ENCODE data around the gene SCAF8.

Gene SCAF8

DNA sequence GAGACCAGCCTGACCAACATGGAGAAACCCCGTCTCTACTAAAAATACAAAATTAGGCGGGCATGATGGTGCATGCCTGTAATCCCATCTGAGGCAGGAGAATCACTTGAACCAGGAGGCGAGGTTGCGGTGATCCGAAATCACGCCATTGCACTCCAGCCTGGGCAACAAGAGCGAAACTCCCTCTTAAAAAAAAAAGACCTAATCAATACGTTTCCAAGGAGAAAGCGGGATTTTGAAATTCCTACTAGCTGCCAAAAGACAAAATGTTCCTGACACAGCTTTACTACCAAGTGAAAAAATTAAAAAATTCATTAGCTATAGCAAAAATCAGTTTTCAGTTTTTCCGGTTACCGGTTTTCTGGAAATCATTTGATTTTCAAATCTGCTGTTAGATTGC, 129.3 kb downstream of the SCAF8 start:
- Histone ChIP-seq H3K9ac (ENCODE audit: low read length) (no peak overlapping the region), H3K4me3 (ENCODE audit: low read length) (no peak overlapping the region), H3K4me1 (ENCODE audit: control insufficient read depth, insufficient read depth, low read length) (no peaks in the 10 kb centered on the region)

DNA sequence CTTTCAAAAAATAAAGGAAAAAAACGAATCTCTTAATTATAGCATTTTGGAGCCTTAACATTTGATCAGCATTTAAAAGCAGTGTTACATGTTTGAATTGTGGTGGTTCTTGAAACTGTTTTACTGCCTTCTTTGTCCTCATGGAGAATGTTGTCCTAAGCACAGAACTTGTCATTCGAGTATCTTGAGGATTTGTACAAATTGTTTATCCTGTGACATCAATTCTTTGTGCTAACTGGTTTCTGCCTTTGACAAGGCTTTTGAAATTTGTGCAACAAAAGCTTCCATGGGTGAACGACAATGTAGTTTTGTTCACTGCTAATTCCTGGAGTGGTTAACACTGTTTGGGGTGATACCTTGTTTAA, 130.8 kb downstream of the SCAF8 start:
- no peak overlapping the region for H3K4me3 ChIP-seq (ENCODE audit: low read length)
- no peaks in the 10 kb centered on the region for H3K36me3 ChIP-seq (ENCODE audit: control insufficient read depth, insufficient read depth, low read length)
- no peaks in the 10 kb centered on the region for H3K27me3 ChIP-seq (ENCODE audit: control insufficient read depth, insufficient read depth, low read length)
- H3K9ac ChIP-seq (ENCODE audit: low read length) = no peak overlapping the region
- no peaks in the 10 kb centered on the region for H3K4me1 ChIP-seq (ENCODE audit: control insufficient read depth, insufficient read depth, low read length)
- no peak overlapping the region for H3K27ac ChIP-seq (ENCODE audit: low read depth, low read length)

More for the DNA sequence above, 129.3 kb downstream of the SCAF8 start:
- Histone ChIP-seq H3K27ac (ENCODE audit: low read depth, low read length) (no peak overlapping the region), H3K27me3 (ENCODE audit: control insufficient read depth, insufficient read depth, low read length) (no peaks in the 10 kb centered on the region), H3K36me3 (ENCODE audit: control insufficient read depth, insufficient read depth, low read length) (no peaks in the 10 kb centered on the region)

DNA sequence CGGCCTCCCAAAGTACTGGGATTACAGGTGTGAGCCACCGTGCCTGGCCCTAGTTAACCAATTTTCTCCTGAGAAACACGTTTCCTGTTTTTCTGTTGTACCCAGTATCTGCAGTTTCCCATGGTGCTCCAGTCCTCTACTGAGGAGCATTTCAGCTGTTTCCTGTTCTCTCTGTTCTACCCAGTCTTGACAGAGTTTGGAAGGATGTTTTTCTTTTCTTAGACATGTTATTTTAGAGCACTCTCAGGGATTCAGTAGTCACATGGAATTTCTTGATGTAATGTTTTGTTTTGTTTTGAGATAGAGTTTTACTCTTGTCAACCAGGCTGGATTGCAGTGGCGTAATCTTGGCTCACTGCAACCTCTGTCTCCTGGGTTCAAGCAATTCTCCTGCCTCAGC, 132.1 kb downstream of the SCAF8 start:
- Histone ChIP-seq H3K9ac (ENCODE audit: low read length) (no peak overlapping the region), H3K27ac (ENCODE audit: low read depth, low read length) (no peak overlapping the region), H3K36me3 (ENCODE audit: control insufficient read depth, insufficient read depth, low read length) (no peaks in the 10 kb centered on the region)

DNA sequence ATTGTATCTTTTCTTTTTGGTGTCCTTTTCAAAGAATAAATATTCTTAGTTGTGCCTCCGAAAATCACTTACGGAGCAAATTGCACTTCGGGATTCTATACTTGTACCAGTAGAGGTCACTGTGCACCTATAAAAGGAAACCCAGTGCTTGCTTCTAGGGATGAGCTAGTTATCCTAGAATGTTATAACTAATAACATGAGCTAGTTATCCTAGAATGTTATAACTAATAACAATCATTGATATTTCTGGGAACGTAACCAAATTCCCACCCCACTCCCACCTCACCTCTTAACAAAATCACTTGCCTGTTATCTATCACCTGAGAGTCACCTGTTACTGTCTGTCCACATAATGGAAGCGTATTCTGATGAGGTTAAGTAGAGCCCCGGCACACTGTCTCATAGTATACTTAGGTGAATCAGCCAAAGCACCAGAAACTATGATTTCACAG, 135.0 kb downstream of the SCAF8 start:
- Histone ChIP-seq H3K4me3 (ENCODE audit: low read length) (no peak overlapping the region), H3K4me1 (ENCODE audit: control insufficient read depth, insufficient read depth, low read length) (no peaks in the 10 kb centered on the region), H3K9ac (ENCODE audit: low read length) (no peak overlapping the region), H3K27me3 (ENCODE audit: control insufficient read depth, insufficient read depth, low read length) (no peaks in the 10 kb centered on the region), H3K36me3 (ENCODE audit: control insufficient read depth, insufficient read depth, low read length) (no peaks in the 10 kb centered on the region), H3K27ac (ENCODE audit: low read depth, low read length) (no peak overlapping the region)

More for the DNA sequence above, 132.1 kb downstream of the SCAF8 start:
- Histone ChIP-seq H3K4me3 (ENCODE audit: low read length) (no peak overlapping the region), H3K4me1 (ENCODE audit: control insufficient read depth, insufficient read depth, low read length) (no peaks in the 10 kb centered on the region), H3K27me3 (ENCODE audit: control insufficient read depth, insufficient read depth, low read length) (no peaks in the 10 kb centered on the region)

DNA sequence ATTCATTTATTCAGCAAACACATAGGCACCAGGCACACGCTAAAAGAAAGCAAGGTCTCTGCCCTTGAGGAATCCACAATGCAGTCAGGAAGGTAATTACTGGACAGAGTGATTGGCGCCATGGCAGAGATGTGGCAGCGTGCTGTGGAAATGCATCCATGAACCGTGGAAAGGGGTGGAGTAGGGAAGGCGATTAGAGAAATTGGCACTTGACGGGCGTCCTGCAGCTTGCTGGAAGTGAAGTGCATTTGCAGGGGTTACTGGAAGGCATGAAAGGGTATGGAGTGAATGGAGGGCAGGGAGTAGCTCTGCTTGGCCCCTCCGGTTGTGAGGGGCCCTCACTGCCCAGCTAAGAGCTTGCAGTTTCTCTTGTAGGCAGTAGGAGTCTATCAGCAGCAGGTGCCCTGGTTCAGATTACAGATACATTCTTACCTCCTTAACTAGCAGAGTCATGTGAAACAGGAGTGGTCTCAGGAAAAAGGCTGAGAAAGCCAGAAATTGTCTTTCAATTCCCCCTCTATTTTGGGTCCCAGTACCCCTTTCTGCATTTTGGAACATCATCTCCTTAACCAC, 139.4 kb downstream of the SCAF8 start:
- no peak overlapping the region for H3K4me3 ChIP-seq (ENCODE audit: low read length)
- no peaks in the 10 kb centered on the region for H3K27me3 ChIP-seq (ENCODE audit: control insufficient read depth, insufficient read depth, low read length)
- no peak overlapping the region for H3K27ac ChIP-seq (ENCODE audit: low read depth, low read length)
- no peaks in the 10 kb centered on the region for H3K4me1 ChIP-seq (ENCODE audit: control insufficient read depth, insufficient read depth, low read length)
- H3K9ac ChIP-seq (ENCODE audit: low read length) = no peak overlapping the region
- no peaks in the 10 kb centered on the region for H3K36me3 ChIP-seq (ENCODE audit: control insufficient read depth, insufficient read depth, low read length)

DNA sequence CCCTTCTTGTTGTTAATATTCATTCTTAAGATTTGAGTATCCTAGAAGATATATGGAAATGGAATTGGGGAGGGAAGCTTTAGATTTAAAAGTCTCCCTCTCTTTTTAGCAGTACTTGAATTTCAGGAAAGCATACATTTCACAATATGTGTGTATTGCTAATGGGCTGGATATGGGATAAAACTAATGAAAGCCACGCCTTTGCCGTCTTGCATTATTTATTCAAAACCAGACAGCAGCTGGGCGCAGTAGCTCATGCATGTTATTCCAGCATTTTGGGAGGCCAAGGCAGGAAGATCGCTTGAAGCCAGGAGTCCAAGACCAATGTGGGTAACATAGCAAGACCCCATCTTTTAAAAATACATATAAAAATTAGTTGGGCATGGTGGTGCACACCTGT, 140.3 kb downstream of the SCAF8 start:
- Histone ChIP-seq H3K36me3 (ENCODE audit: control insufficient read depth, insufficient read depth, low read length) (no peaks in the 10 kb centered on the region), H3K27ac (ENCODE audit: low read depth, low read length) (no peak overlapping the region), H3K4me1 (ENCODE audit: control insufficient read depth, insufficient read depth, low read length) (no peaks in the 10 kb centered on the region), H3K27me3 (ENCODE audit: control insufficient read depth, insufficient read depth, low read length) (no peaks in the 10 kb centered on the region), H3K9ac (ENCODE audit: low read length) (no peak overlapping the region), H3K4me3 (ENCODE audit: low read length) (no peak overlapping the region)

DNA sequence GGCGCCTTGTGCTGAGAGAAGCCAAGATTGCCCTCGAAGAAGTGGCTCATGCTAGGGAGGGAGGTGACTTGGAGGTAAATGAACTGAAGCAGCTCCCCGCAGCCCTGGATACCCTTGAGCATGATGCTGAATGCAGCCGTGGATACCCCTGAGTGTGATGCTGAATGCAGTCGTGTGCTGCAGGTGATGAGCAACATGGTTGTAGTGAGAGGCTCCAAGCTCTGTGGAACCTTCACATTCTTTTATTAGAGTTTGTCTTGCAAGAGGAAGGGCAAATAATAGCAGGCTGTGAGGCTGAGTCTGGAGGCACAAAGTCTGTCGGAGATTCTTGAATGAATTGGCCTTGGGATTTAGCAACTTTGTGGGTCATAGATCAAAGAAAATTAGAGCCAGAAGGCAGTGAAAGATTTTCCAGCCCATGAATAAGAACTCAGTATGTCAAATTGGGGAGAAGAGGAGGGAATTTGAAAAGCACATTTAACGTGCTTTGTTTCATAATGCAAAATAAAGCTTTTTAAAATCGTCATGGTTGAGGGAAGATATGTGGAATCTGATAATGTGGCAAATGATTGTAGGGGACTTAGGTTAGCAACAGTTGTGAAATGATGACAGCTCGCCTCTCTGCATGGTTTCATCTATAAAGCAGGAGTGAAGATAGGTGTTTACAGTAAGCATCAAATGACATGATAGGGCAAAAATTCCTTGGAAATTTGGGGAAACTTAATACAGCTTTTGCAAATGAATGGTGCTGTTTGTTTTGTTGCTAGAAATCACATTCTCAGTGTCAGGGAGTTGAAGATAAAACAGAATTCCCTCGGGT, 141.8 kb downstream of the SCAF8 start:
- H3K9ac ChIP-seq (ENCODE audit: low read length) = no peak overlapping the region
- H3K27me3 ChIP-seq (ENCODE audit: control insufficient read depth, insufficient read depth, low read length) = no peaks in the 10 kb centered on the region
- H3K27ac ChIP-seq (ENCODE audit: low read depth, low read length) = no peak overlapping the region

DNA sequence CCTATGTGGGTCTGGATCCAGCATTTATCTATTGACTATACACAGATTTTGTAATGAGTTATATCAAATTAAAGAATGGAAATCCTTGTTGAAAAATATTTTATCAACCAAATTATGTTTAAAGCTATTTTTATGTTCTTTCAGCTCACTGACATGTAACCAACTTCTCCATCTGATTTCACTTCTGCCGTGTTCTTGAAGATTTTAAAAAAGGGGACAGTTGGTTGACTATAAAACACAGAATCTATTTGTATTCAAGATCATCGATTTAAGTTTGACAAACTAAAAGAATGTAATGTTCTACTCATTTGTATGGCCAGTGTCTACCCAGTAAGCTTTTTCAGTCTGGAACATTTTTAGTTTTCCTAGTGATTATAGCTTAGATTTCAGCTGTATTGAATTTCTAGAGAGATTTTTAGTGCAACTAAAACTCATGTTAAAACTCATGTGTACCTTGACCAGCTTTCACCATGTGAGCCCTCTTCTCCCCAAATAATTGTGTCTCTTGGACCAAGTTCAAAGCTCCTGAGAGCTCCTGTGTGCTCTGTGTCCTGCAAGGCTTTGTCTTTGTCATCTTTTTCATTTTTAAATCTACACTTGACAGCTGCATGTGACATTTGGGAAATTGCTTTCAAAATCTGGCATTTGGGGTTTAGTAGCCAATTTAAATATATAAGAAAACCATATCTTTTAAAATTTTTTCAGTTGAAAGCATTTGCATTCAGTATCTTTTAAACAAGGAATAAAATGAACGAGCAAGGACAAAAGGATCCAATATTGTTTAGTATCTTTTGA, 143.5 kb downstream of the SCAF8 start:
- Histone ChIP-seq H3K4me1 (ENCODE audit: control insufficient read depth, insufficient read depth, low read length) (no peaks in the 10 kb centered on the region), H3K36me3 (ENCODE audit: control insufficient read depth, insufficient read depth, low read length) (no peaks in the 10 kb centered on the region), H3K9ac (ENCODE audit: low read length) (no peak overlapping the region), H3K27me3 (ENCODE audit: control insufficient read depth, insufficient read depth, low read length) (no peaks in the 10 kb centered on the region), H3K27ac (ENCODE audit: low read depth, low read length) (no peak overlapping the region), H3K4me3 (ENCODE audit: low read length) (no peak overlapping the region)

More for the DNA sequence above, 141.8 kb downstream of the SCAF8 start:
- Histone ChIP-seq H3K4me3 (ENCODE audit: low read length) (no peak overlapping the region), H3K4me1 (ENCODE audit: control insufficient read depth, insufficient read depth, low read length) (no peaks in the 10 kb centered on the region), H3K36me3 (ENCODE audit: control insufficient read depth, insufficient read depth, low read length) (no peaks in the 10 kb centered on the region)

DNA sequence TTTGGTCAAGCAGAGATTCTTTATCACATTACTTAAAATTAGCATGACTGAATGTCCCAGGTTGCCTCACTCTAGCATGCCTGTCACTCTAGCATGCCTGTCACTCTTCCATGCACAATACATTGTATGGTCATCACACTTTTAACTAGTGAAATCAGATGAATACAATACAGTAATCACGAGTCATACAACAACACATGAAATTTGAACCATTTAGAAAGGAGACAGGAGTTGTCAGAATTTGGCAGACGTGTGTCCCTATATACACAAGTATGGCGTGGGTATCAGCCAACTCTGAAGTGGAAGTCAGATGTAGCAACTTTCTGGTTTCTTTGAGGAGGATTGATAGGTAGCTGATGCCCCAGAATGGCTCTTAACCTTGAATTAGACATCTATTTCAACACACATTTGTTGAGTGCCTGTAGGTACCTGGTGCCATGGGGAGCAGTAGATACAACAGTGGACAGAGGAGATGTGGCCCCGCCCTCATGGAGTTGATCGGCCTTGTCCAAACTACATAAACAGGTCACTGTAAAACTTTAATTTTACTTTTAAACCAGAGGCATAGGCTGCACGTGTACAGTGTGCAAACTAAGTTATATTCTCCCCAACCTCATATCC, 145.8 kb downstream of the SCAF8 start:
- Histone ChIP-seq H3K27ac (ENCODE audit: low read depth, low read length) (no peak overlapping the region), H3K4me1 (ENCODE audit: control insufficient read depth, insufficient read depth, low read length) (no peaks in the 10 kb centered on the region), H3K4me3 (ENCODE audit: low read length) (no peak overlapping the region), H3K9ac (ENCODE audit: low read length) (no peak overlapping the region), H3K36me3 (ENCODE audit: control insufficient read depth, insufficient read depth, low read length) (no peaks in the 10 kb centered on the region), H3K27me3 (ENCODE audit: control insufficient read depth, insufficient read depth, low read length) (no peaks in the 10 kb centered on the region)

DNA sequence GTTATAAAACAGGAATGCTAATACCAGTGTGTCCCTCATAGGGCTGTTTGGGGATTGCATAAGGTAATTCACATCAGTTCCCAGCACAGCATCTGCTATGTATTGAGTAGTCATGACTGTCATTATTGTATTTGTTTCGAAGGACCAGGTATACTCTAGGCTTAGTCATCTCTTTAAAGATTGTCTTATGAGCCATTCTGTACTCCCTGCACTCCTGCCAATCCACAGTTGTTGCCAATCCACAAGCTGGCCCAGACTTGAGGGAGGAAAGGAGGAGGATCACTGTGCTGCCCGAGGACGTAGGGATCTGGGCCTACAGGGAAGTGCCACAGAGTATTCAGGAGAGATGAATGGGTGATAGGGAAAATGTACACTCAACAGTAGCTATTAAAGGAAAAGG, 148.9 kb downstream of the SCAF8 start:
- no peak overlapping the region for H3K9ac ChIP-seq (ENCODE audit: low read length)
- H3K27me3 ChIP-seq (ENCODE audit: control insufficient read depth, insufficient read depth, low read length) = no peaks in the 10 kb centered on the region
- no peak overlapping the region for H3K4me3 ChIP-seq (ENCODE audit: low read length)
- no peak overlapping the region for H3K27ac ChIP-seq (ENCODE audit: low read depth, low read length)
- no peaks in the 10 kb centered on the region for H3K36me3 ChIP-seq (ENCODE audit: control insufficient read depth, insufficient read depth, low read length)
- H3K4me1 ChIP-seq (ENCODE audit: control insufficient read depth, insufficient read depth, low read length) = no peaks in the 10 kb centered on the region

Measured in rectal smooth muscle tissue (tissue), 1 donor.